ENCODE data around the gene PIGT. TPM values are rescaled to one million over a fixed set of nuclear protein-coding genes. Genes with fewer than 3 reads are reported as not detected.

The PIGT gene
- total RNA-seq, 1 experiment from 2014 or later = 193 TPM

DNA sequence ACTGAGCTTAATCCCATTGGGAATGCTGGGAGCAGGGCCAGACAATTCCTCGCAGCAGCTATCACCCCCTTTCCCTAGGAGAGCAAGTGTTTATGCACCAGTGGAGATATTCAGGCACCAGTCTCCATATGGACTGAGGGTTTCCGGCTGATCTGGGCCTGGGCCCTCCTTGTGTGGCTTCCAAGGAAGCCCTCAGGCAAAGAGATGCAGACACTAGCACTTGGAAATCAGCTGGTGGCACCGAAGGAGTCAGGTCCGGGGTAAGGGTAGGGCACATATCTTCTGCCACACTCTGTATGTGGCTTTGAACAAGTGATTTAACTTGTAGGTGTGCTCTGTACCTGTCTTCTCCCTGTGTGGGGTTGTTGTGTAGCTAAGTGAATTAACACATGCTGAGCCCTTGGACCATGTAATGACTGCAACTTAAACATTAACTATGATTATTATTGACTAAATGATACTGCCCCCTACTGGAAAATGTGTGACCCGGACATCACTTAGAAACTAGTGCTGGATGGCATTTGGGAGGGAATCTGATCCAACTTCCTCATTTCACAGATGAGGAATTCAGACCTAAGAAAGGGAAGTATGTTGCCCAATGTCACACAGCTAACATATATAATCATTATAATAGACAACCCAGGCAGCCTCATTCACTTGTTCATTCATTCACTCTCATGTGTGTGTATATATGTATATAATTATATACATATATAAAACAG is 34.3 kb downstream of the PIGT start:
- H3K4me1 Mint-ChIP-seq (ENCODE audit: low read depth, unreplicated experiment) = peaks cover 33% of the 10 kb centered on the region
- H3K4me3 Mint-ChIP-seq (ENCODE audit: low read depth, unreplicated experiment) = no peak overlapping the region
- H3K9me3 Mint-ChIP-seq (ENCODE audit: low read depth, unreplicated experiment) = no peaks in the 10 kb centered on the region
- peaks cover 48% of the 10 kb centered on the region for H3K27me3 Mint-ChIP-seq (ENCODE audit: unreplicated experiment)
- CTCF ChIA-PET = interaction anchor here (0.5 to 2.0 kb wide), 12 partner anchors 13 to 321 kb away, joined by 3 to 13 read pairs (median 4); partner anchors contain the start of genes SYS1 and WFDC2
- intact Hi-C loops (cut with micrococcal nuclease; ENCODE audit: unreplicated experiment) = loop anchor here (5.0 to 10.0 kb wide), 2 partner anchors 175 to 322 kb away; partner anchors contain the start of gene WFDC10A
- peak; percentile 41 for DNase-seq
- TF ChIP-seq, protein P1, sequence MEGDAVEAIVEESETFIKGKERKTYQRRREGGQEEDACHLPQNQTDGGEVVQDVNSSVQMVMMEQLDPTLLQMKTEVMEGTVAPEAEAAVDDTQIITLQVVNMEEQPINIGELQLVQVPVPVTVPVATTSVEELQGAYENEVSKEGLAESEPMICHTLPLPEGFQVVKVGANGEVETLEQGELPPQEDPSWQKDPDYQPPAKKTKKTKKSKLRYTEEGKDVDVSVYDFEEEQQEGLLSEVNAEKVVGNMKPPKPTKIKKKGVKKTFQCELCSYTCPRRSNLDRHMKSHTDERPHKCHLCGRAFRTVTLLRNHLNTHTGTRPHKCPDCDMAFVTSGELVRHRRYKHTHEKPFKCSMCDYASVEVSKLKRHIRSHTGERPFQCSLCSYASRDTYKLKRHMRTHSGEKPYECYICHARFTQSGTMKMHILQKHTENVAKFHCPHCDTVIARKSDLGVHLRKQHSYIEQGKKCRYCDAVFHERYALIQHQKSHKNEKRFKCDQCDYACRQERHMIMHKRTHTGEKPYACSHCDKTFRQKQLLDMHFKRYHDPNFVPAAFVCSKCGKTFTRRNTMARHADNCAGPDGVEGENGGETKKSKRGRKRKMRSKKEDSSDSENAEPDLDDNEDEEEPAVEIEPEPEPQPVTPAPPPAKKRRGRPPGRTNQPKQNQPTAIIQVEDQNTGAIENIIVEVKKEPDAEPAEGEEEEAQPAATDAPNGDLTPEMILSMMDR (IDR thresholded peaks at IDR 0.05; ENCODE audit: unreplicated experiment) = peak; percentile 88
- H3K27ac Mint-ChIP-seq (ENCODE audit: unreplicated experiment) = no peak overlapping the region
- no TSS peak for BruUV-seq (replicated peaks)
- H3K36me3 Mint-ChIP-seq (ENCODE audit: insufficient read depth, unreplicated experiment) = peaks cover 6% of the 10 kb centered on the region

DNA sequence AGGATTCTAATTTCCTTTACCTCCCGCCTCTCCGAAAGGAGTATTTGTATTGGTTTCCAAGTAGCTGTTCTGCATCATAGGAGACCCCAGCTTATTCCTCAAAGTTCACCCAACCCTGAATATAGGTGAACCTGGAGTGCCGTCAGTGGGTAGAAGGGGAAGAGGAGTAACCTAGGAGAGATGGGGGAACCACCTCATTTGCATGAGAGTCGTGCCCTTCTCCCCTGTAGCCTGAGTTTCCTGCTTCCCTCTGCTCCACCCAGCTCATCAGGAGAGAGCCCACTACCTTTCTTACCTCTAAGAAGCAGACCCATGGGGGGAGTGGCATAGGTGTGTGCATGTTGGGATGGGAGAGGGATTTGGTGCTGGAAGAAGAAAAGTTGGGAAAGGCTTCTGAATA is 36.3 kb downstream of the PIGT start:
- H3K27ac Mint-ChIP-seq (ENCODE audit: unreplicated experiment) = no peak overlapping the region
- H3K4me3 Mint-ChIP-seq (ENCODE audit: low read depth, unreplicated experiment) = no peak overlapping the region
- CTCF ChIA-PET = interaction anchor here (1.2 to 2.1 kb wide), 5 partner anchors 18 to 158 kb away, joined by 3 to 8 read pairs (median 5); partner anchors contain the start of gene WFDC2
- peaks cover 25% of the 10 kb centered on the region for H3K4me1 Mint-ChIP-seq (ENCODE audit: low read depth, unreplicated experiment)
- H3K9me3 Mint-ChIP-seq (ENCODE audit: low read depth, unreplicated experiment) = no peaks in the 10 kb centered on the region
- no TSS peak for BruUV-seq (replicated peaks)
- intact Hi-C loops (cut with micrococcal nuclease; ENCODE audit: unreplicated experiment) = loop anchor here (5.0 to 10.0 kb wide), 2 partner anchors 173 to 320 kb away; partner anchors contain the start of gene WFDC10A
- peaks cover 5% of the 10 kb centered on the region for H3K36me3 Mint-ChIP-seq (ENCODE audit: insufficient read depth, unreplicated experiment)
- peak; percentile 44 for DNase-seq
- H3K27me3 Mint-ChIP-seq (ENCODE audit: unreplicated experiment) = peaks cover 38% of the 10 kb centered on the region
- TF ChIP-seq, protein P1 (IDR thresholded peaks at IDR 0.05; ENCODE audit: unreplicated experiment) = no peak

DNA sequence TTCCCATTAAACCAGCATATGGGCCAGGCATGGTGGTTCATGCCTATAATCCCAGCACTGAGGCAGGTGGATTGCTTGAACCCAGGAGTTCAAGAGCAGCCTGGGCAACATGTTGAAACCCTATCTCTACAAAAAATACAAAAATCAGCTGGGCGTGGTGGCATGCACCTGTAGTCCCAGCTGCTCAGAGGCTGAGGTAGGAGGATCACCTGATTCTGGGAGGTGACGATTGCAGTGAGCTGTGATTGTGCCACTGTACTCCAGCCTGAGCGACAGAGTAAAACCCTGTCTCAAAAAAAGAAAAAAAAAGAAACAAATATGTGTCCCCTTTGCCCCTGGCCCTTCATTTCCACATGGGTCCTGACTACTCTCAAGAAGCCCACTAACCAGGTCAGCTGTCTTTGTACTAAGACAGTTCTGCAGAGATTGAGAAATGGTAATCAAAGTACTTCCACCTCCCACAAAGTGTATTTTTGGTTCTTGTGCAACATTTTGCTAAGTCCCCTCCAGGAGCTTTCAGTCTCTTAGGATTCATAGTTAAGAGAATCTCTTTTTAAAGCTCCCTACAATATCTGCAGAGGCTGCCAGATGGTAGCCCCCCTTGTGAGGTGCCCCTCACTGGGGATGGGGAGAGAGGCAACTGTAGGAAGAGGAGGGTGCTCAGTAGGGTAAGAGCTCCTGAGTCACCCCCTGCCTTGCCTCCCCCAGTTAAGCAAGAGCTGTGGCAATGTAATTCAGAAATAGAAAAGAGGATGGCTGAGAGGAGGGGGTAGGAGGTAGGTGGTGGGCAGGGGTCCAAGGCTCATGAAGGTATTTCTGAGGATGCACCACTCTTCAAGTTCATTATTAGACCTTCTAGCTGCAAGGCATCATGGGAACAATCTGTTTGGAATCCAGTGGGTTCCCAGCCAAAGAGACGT is 37.1 kb downstream of the PIGT start:
- H3K36me3 Mint-ChIP-seq (ENCODE audit: insufficient read depth, unreplicated experiment) = no peaks in the 10 kb centered on the region
- H3K27ac Mint-ChIP-seq (ENCODE audit: unreplicated experiment) = no peak overlapping the region
- H3K27me3 Mint-ChIP-seq (ENCODE audit: unreplicated experiment) = peaks cover 32% of the 10 kb centered on the region
- TF ChIP-seq, protein P1 (IDR thresholded peaks at IDR 0.05; ENCODE audit: unreplicated experiment) = no peak
- DNase-seq = no peak
- H3K9me3 Mint-ChIP-seq (ENCODE audit: low read depth, unreplicated experiment) = no peaks in the 10 kb centered on the region
- no TSS peak for BruUV-seq (replicated peaks)
- H3K4me1 Mint-ChIP-seq (ENCODE audit: low read depth, unreplicated experiment) = peaks cover 18% of the 10 kb centered on the region
- intact Hi-C loops (cut with micrococcal nuclease; ENCODE audit: unreplicated experiment) = loop anchor here (5.0 to 10.0 kb wide), 2 partner anchors 172 to 319 kb away; partner anchors contain the start of gene WFDC10A
- CTCF ChIA-PET = interaction anchor here (0.8 to 2.3 kb wide), 10 partner anchors 12 to 318 kb away, joined by 3 to 9 read pairs (median 6); partner anchors contain the start of gene WFDC2
- no peak overlapping the region for H3K4me3 Mint-ChIP-seq (ENCODE audit: low read depth, unreplicated experiment)

DNA sequence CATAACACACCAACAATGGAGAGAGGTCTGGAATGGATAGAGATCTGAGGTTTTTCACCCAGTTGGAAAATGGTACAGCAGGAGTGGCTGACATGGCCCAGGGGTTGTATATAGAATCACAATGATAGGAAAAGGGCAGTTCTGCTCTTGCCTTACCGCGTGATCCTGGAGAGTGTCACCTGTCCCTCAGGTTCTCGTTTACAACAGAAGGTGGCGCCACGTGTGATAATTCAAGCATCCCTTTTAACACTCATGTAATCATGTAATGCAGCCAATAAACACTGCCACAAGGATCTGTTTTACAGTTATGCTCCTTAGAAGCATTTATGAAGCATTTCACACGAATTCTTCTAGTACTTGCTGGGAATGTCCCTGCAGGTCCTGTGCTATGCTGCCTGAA is 40.7 kb downstream of the PIGT start:
- H3K4me1 Mint-ChIP-seq (ENCODE audit: low read depth, unreplicated experiment) = peaks cover 18% of the 10 kb centered on the region
- H3K9me3 Mint-ChIP-seq (ENCODE audit: low read depth, unreplicated experiment) = no peaks in the 10 kb centered on the region
- peak; percentile 69 for DNase-seq
- TF ChIP-seq, protein P1 (IDR thresholded peaks at IDR 0.05; ENCODE audit: unreplicated experiment) = peak; percentile 65
- H3K27ac Mint-ChIP-seq (ENCODE audit: unreplicated experiment) = no peak overlapping the region
- H3K27me3 Mint-ChIP-seq (ENCODE audit: unreplicated experiment) = peaks cover 24% of the 10 kb centered on the region
- BruUV-seq (replicated peaks) = no TSS peak
- intact Hi-C loops (cut with micrococcal nuclease; ENCODE audit: unreplicated experiment) = loop anchor here (10.0 kb wide), 1 partner anchor 168 kb away; the partner anchor contains the start of gene WFDC10A
- no peak overlapping the region for H3K4me3 Mint-ChIP-seq (ENCODE audit: low read depth, unreplicated experiment)
- CTCF ChIA-PET = interaction anchor here (0.7 to 1.0 kb wide), 3 partner anchors 14 to 415 kb away, joined by 3 to 8 read pairs (median 6); no protein-coding TSS in a partner anchor
- H3K36me3 Mint-ChIP-seq (ENCODE audit: insufficient read depth, unreplicated experiment) = no peaks in the 10 kb centered on the region
